22Rv1 (cell line): ENCODE measurements around the gene CCM2.

Experiments
- CTCF ChIP-seq: fragments of 450-650 bp; IDR thresholded peaks from 2 replicates; pipeline ENCODE4 v1.5.1; 2017; ENCODE audit warnings: mild to moderate bottlenecking
- ZFX ChIP-seq: fragments of 450-650 bp; IDR thresholded peaks from 2 replicates; pipeline ENCODE4 v1.6.1; 2017; ENCODE audit warnings: antibody characterized with exemption, borderline replicate concordance

DNA sequence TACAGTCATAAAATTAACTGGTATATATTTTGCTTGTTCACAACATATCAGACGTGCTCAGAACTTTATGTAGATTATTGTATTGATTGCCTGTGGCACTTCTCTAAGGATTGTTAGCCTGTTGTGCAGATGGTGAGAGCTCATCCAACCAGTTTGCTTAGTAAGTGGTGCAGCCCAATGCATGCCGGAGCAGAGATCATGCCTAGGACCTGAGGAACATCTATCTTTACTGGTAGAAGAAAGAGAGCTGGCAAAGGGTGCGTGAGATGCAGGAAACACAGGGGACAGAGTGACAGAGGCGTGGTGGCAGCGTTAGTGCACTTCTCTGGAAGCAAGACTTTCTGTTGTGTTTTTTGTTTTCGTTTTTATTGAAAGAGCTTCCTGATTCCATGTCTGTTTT, 35.9 kb downstream of the CCM2 start:
- TF ChIP-seq CTCF, result no peak
- no peak for TF ChIP-seq ZFX
